Heart left ventricle (tissue), 16 donors: ENCODE results near the gene BNC2. TPM values are rescaled to one million over a fixed set of nuclear protein-coding genes. Genes with fewer than 3 reads are reported as not detected.

ENCODE experiments used
- ATAC-seq, 4 donors: fragments of 200-7000 bp; cut with Tn5 transposase; one replicate each; pipeline ENCODE4 v1.9.1; 2020 to 2022; ENCODE audit warnings: moderate library complexity in 4 of 4, mild to moderate bottlenecking in 3 of 4, moderate number of reproducible peaks in 1 of 4
- DNase-seq, 5 donors: peaks; one replicate each; pipeline ENCODE4 v3.0.0-alpha.2; 2020
- H3K27ac ChIP-seq, 12 donors: fragments of 200-600 bp; sonication (generic) in 4 of 12; one replicate each; pipeline versions ENCODE4 v1.5.0 to v1.8.0; 2016 to 2022; ENCODE audit warnings: mild to moderate bottlenecking in 2 of 12
- H3K27me3 ChIP-seq, 9 donors: fragments of 200-600 bp; sonication (generic) in 2 of 9; one replicate each; pipeline versions ENCODE4 v1.5.1 to v1.8.0; 2016 to 2022; ENCODE audit warnings: mild to moderate bottlenecking in 3 of 9
- H3K36me3 ChIP-seq, 9 donors: fragments of 200-600 bp; sonication (generic) in 2 of 9; one replicate each; pipeline versions ENCODE4 v1.5.0 to v1.8.0; 2018 to 2022; ENCODE audit warnings: mild to moderate bottlenecking in 2 of 9
- H3K4me1 ChIP-seq, 12 donors: fragments of 200-600 bp; sonication (generic) in 4 of 12; one replicate each; pipeline versions ENCODE4 v1.5.0 to v1.8.0; 2016 to 2022; ENCODE audit warnings: mild to moderate bottlenecking in 3 of 12
- H3K4me3 ChIP-seq, 12 donors: fragments of 200-600 bp; sonication (generic) in 4 of 12; one replicate each; pipeline versions ENCODE4 v1.5.0 to v1.8.0; 2017 to 2022; ENCODE audit warnings: mild to moderate bottlenecking in 9 of 12, moderate library complexity in 4 of 12
- H3K9me3 ChIP-seq, 12 donors: fragments of 200-600 bp; sonication (generic) in 4 of 12; one replicate each; pipeline versions ENCODE4 v1.5.0 to v1.8.0; 2016 to 2022; ENCODE audit warnings: mild to moderate bottlenecking in 1 of 12
- CTCF ChIP-seq, 12 donors: fragments of 200-600 bp; sonication (generic) in 4 of 12; IDR thresholded peaks; one replicate each; pipeline versions ENCODE4 v1.5.0 to v1.8.0; 2018 to 2022; ENCODE audit warnings: antibody characterized with exemption in 12 of 12, mild to moderate bottlenecking in 5 of 12
- POLR2A ChIP-seq, 2 donors: fragments of 450-650 bp; IDR thresholded peaks; one replicate each; pipeline ENCODE4 v1.6.1; 2017; ENCODE audit warnings: antibody characterized with exemption in 2 of 2, mild to moderate bottlenecking in 2 of 2, moderate library complexity in 2 of 2
- WGBS, 4 donors: extraction: QIAGEN DNeasy Blood & Tissue Kit in 2 of 4; methylation state at CpG; one replicate each; pipeline versions ENCODE4 v1.1.5 to v1.1.7; 2013 to 2018; 5-methylcytosine and 5-hydroxymethylcytosine counted together
- intact Hi-C, 10 donors: fragments of 100-400 bp; cut with DNase I; formaldehyde crosslinking; loops; one replicate each; pipeline versions ENCODE4 v1.11.1 to v1.14.2; 2022
- polyA plus RNA-seq, 2 donors: library from polyadenylated mRNA; stranded (reverse); fragments of 200-250 nt; gene quantifications; one replicate each; pipeline ENCODE4 v1.2.3, GENCODE V29; 2013
- total RNA-seq, 9 donors: library from RNA; depleted of rRNA in 2 of 9; stranded (reverse); fragments of >200 nt in 2 of 9; fragmentation: NEBNext Ultra II Directional in 3 of 9; extraction: Animal tissue kit (Norgen Biotek cat#: 25700) in 3 of 9; gene quantifications; one replicate each; pipeline versions ENCODE4 v1.1.0 to v1.2.4, GENCODE V29; 2016 to 2023
- donor health status: ischemic (EF 13 %, LVEDD 7.1; RV severe dilation, severe dysfunction).
- donor health status: healthy with polysubstance abuse.
- donor health status: DM: no; HTN: yes; CAD: no.
- donor health status: DM: no; HTN: no; CAD: no.
- donor health status: ischemic (EF 25% LVEDD 6.9; RV normal size, moderate dysfunction).
- donor health status: ischemic (EF 25% LVEDD 5.7; RV mildly dilated, moderate dysfunction).
- donor health status: healthy.
- donor health status: DM: yes; HTN: yes; CAD: no.
- donor health status: ischemic (EF 35%, LVEDD 5.7; RV mildly dilated, moderate dysfunction).
- donor health status: nonischemic (EF 11% LVEDD 7.7; RV severe dilation, severe dysfunction).
- donor health status: DM: yes; HTN: yes; CAD: no.
- donor health status: PGD.
- donor health status: ischemic (EF 29% LVEDD 5.4; RV normal size, mild dysfunction).
- donor health status: nonischemic (EF 23%, LVEDD 6.1; RV moderate dilation, normal function).

BNC2 gene
- total and polyA plus RNA-seq, 11 donors: 0.38 to 27.1 (median 3.8) TPM

GRCh38 chr9:16509997-16510396 is 360.5 kb downstream of the BNC2 start:
- DNase-seq: no peak
- Histone ChIP-seq H3K4me3 (no peak overlapping the region), H3K27ac (peak overlapping the region in 2 of 12 donors; percentile 9 to 25), H3K9me3 (no peaks in the 10 kb centered on the region), H3K27me3 (peaks cover 0 to 3% (median 0%) of the 10 kb centered on the region in 9 donors), H3K36me3 (no peaks in the 10 kb centered on the region), H3K4me1 (peaks cover 0 to 23% (median under 1%) of the 10 kb centered on the region in 12 donors)
- ATAC-seq: peak in 1 of 4 donors; percentile 24
- intact Hi-C loops: loop anchor here in 1 of 10 donors (10.0 kb wide), 1 partner anchor 315 kb away; no protein-coding TSS in a partner anchor
- TF ChIP-seq CTCF (IDR thresholded peaks at IDR 0.05) (no peak), POLR2A (IDR thresholded peaks at IDR 0.05) (no peak)
- 69 to 80% (median 73%) methylated on average over 5 of the region's 5 CpGs for WGBS, 4 donors

GRCh38 chr9:16505199-16505598 is 365.3 kb downstream of the BNC2 start:
- no peak overlapping the region for H3K4me3 ChIP-seq
- no peaks in the 10 kb centered on the region for H3K9me3 ChIP-seq
- DNase-seq (no peak), ATAC-seq (no peak)
- peak overlapping the region in 2 of 12 donors; percentile 16 to 26 for H3K27ac ChIP-seq
- 24 to 30% (median 29%) methylated on average over 2 of the region's 2 CpGs for WGBS, 4 donors
- intact Hi-C loops: no loop called here
- peaks cover 0 to 16% (median 0%) of the 10 kb centered on the region in 12 donors for H3K4me1 ChIP-seq
- no peaks in the 10 kb centered on the region for H3K27me3 ChIP-seq
- H3K36me3 ChIP-seq: no peaks in the 10 kb centered on the region
- TF ChIP-seq POLR2A (IDR thresholded peaks at IDR 0.05) (no peak), CTCF (IDR thresholded peaks at IDR 0.05) (no peak)

GRCh38 chr9:16501726-16502125 is 368.7 kb downstream of the BNC2 start:
- peaks cover 0 to 9% (median 0%) of the 10 kb centered on the region in 12 donors for H3K4me1 ChIP-seq
- H3K4me3 ChIP-seq: no peak overlapping the region
- no peak for ATAC-seq
- no peaks in the 10 kb centered on the region for H3K9me3 ChIP-seq
- no peaks in the 10 kb centered on the region for H3K27me3 ChIP-seq
- TF ChIP-seq POLR2A (IDR thresholded peaks at IDR 0.05) (no peak), CTCF (IDR thresholded peaks at IDR 0.05) (no peak)
- no peak overlapping the region for H3K27ac ChIP-seq
- no peak for DNase-seq
- 90 to 96% (median 93%) methylated on average over 2 of the region's 2 CpGs for WGBS, 4 donors
- H3K36me3 ChIP-seq: no peaks in the 10 kb centered on the region
- intact Hi-C loops: no loop called here

GRCh38 chr9:16501141-16501540 is 369.3 kb downstream of the BNC2 start:
- peaks cover 0 to 9% (median 0%) of the 10 kb centered on the region in 12 donors for H3K4me1 ChIP-seq
- DNase-seq (no peak), ATAC-seq (no peak)
- no peaks in the 10 kb centered on the region for H3K36me3 ChIP-seq
- no peak overlapping the region for H3K27ac ChIP-seq
- H3K27me3 ChIP-seq: no peaks in the 10 kb centered on the region
- H3K4me3 ChIP-seq: no peak overlapping the region
- no peak for TF ChIP-seq POLR2A (IDR thresholded peaks at IDR 0.05)
- WGBS, 4 donors: 87 to 93% (median 92%) methylated on average over 2 of the region's 2 CpGs
- intact Hi-C loops: no loop called here
- H3K9me3 ChIP-seq: no peaks in the 10 kb centered on the region

- TF ChIP-seq POLR2A (IDR thresholded peaks at IDR 0.05): no peak
- no peaks in the 10 kb centered on the region for H3K27me3 ChIP-seq
- H3K4me3 ChIP-seq: no peak overlapping the region
- no peak for DNase-seq
- H3K36me3 ChIP-seq: no peaks in the 10 kb centered on the region
- peaks cover 0 to 2% (median 0%) of the 10 kb centered on the region in 12 donors for H3K4me1 ChIP-seq
- H3K9me3 ChIP-seq: no peaks in the 10 kb centered on the region
- WGBS, 4 donors: 88 to 95% (median 94%) methylated on average over 2 of the region's 2 CpGs
- intact Hi-C loops: no loop called here
- no peak for ATAC-seq
- H3K27ac ChIP-seq: no peak overlapping the region
These were observed 370.1 kb downstream of the BNC2 start for GRCh38 chr9:16500386-16500785.
